Chondrocyte (in vitro differentiated cells): ENCODE measurements around the gene SLC22A1. TPM values are rescaled to one million over a fixed set of nuclear protein-coding genes. Genes with fewer than 3 reads are reported as not detected.

Experiments
- DNase-seq: peaks from one replicate; pipeline ENCODE4 v3.0.0; 2021; ENCODE audit warnings: mixed read lengths, low spot score
- H3K27ac Mint-ChIP-seq: one replicate; pipeline ENCODE4 v1.8.0; 2021; ENCODE audit warnings: mild to moderate bottlenecking, moderate library complexity, mixed read lengths; ENCODE audit not compliant: unreplicated experiment
- H3K27me3 Mint-ChIP-seq: 2 replicates; pipeline ENCODE4 v1.8.0; 2021; ENCODE audit warnings: low read depth, mixed read lengths
- H3K36me3 Mint-ChIP-seq: 2 replicates; pipeline ENCODE4 v1.8.0; 2021; ENCODE audit warnings: low read depth, mixed read lengths
- H3K4me1 Mint-ChIP-seq: 2 replicates; pipeline ENCODE4 v1.8.0; 2021; ENCODE audit warnings: low read depth, mild to moderate bottlenecking, mixed read lengths
- H3K4me3 Mint-ChIP-seq: one replicate; pipeline ENCODE4 v1.8.0; 2021; ENCODE audit warnings: mild to moderate bottlenecking, moderate library complexity, mixed read lengths; ENCODE audit not compliant: unreplicated experiment
- H3K9me3 Mint-ChIP-seq: 2 replicates; pipeline ENCODE4 v1.8.0; 2021; ENCODE audit warnings: low read depth, mixed read lengths
- total RNA-seq: library from RNA; stranded (reverse); gene quantifications from 3 replicates; pipeline ENCODE4 v1.2.1, GENCODE V29; 2021
- TF ChIP-seq, protein P1 (sequence below): fragments of 200-600 bp; sonication (generic); IDR thresholded peaks from 2 replicates; pipeline ENCODE4 v1.5.0; 2021; ENCODE audit warnings: antibody characterized with exemption, mild to moderate bottlenecking, moderate library complexity

SLC22A1 gene
- total RNA-seq, 1 donor from 2014 or later = 2.9 TPM

GRCh38 chr6:160204710-160205109 is 83.1 kb downstream of the SLC22A1 start:
- H3K4me1 Mint-ChIP-seq = peaks cover 39% of the 10 kb centered on the region

GRCh38 chr6:160207618-160208017 is 86.0 kb downstream of the SLC22A1 start:
- Mint-ChIP-seq H3K4me1 (peaks cover 16% of the 10 kb centered on the region), H3K27ac (no peak overlapping the region), H3K9me3 (peaks cover 35% of the 10 kb centered on the region), H3K36me3 (peaks cover 6% of the 10 kb centered on the region), H3K4me3 (no peak overlapping the region), H3K27me3 (peaks cover 11% of the 10 kb centered on the region)
- TF ChIP-seq, protein P1, sequence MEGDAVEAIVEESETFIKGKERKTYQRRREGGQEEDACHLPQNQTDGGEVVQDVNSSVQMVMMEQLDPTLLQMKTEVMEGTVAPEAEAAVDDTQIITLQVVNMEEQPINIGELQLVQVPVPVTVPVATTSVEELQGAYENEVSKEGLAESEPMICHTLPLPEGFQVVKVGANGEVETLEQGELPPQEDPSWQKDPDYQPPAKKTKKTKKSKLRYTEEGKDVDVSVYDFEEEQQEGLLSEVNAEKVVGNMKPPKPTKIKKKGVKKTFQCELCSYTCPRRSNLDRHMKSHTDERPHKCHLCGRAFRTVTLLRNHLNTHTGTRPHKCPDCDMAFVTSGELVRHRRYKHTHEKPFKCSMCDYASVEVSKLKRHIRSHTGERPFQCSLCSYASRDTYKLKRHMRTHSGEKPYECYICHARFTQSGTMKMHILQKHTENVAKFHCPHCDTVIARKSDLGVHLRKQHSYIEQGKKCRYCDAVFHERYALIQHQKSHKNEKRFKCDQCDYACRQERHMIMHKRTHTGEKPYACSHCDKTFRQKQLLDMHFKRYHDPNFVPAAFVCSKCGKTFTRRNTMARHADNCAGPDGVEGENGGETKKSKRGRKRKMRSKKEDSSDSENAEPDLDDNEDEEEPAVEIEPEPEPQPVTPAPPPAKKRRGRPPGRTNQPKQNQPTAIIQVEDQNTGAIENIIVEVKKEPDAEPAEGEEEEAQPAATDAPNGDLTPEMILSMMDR = no peak
- DNase-seq = no peak

More at GRCh38 chr6:160204710-160205109, 83.1 kb downstream of the SLC22A1 start:
- Mint-ChIP-seq H3K27ac (no peak overlapping the region), H3K4me3 (no peak overlapping the region), H3K9me3 (peaks cover 15% of the 10 kb centered on the region), H3K27me3 (no peaks in the 10 kb centered on the region), H3K36me3 (peaks cover 6% of the 10 kb centered on the region)
- TF ChIP-seq, protein P1 = no peak
- no peak for DNase-seq

Other genes starting within 250 kb of the SLC22A1 start
- gene MAS1, start 230.8 kb upstream of the SLC22A1 start, total RNA-seq = not detected in 3 replicates
- gene IGF2R, start 152.7 kb upstream of the SLC22A1 start, total RNA-seq = 205 to 247 TPM (median 242 TPM) in 3 replicates
- gene SLC22A2, start 137.0 kb downstream of the SLC22A1 start, total RNA-seq = not detected in 3 replicates
- 1.4 to 1.6 TPM (median 1.4 TPM) in 3 replicates for gene SLC22A3, start 226.6 kb downstream of the SLC22A1 start, total RNA-seq